ENCODE results near the gene ARF6. TPM values are rescaled to one million over a fixed set of nuclear protein-coding genes. Genes with fewer than 3 reads are reported as not detected.

Gene ARF6
- polyA plus RNA-seq, 1 donor (not counting 4 experiments of a cell fraction or from before 2014, with no cell fraction given), result 53.4 TPM

DNA sequence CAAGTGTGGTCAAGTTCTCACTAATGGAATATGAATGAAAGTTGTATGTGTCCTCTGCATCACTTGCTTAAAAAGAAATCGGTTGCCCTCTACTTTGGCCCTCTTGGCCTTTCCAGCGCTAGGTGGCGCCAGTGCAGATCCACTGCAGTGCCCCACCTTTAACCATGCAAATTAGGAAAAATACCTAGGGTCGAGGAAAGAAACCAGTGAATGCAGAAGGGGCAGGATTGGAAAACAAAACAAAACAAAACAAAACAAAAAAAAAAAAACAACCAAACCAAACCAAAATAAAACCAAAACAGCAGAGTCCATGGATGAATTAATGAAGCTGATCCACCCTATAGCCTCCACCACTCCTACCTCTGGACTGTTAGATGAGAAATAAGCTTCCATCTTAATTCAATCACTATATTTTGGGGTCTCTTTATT is 27.4 kb upstream of the ARF6 start:
- dilution Hi-C loops (cut with MboI; ENCODE audit: extremely low pct_ligation_motif_present, low sequenced_read_pairs), result no loop called here
- H3K9me1 ChIP-seq (ENCODE audit: control insufficient read depth, extremely low read depth, insufficient read depth, low read length), result no peaks in the 10 kb centered on the region
- DNase-seq (ENCODE audit: low read depth, low spot score), result no peak
- no peaks in the 10 kb centered on the region for H3K36me3 ChIP-seq (ENCODE audit: control insufficient read depth in 2 of 2, extremely low read depth in 1 of 2, insufficient read depth in 2 of 2, low read length in 2 of 2)
- TF ChIP-seq EZH2 (IDR thresholded peaks at IDR 0.05; ENCODE audit: low read length), result no peak
- TF ChIP-seq, protein P1, sequence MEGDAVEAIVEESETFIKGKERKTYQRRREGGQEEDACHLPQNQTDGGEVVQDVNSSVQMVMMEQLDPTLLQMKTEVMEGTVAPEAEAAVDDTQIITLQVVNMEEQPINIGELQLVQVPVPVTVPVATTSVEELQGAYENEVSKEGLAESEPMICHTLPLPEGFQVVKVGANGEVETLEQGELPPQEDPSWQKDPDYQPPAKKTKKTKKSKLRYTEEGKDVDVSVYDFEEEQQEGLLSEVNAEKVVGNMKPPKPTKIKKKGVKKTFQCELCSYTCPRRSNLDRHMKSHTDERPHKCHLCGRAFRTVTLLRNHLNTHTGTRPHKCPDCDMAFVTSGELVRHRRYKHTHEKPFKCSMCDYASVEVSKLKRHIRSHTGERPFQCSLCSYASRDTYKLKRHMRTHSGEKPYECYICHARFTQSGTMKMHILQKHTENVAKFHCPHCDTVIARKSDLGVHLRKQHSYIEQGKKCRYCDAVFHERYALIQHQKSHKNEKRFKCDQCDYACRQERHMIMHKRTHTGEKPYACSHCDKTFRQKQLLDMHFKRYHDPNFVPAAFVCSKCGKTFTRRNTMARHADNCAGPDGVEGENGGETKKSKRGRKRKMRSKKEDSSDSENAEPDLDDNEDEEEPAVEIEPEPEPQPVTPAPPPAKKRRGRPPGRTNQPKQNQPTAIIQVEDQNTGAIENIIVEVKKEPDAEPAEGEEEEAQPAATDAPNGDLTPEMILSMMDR (optimal IDR thresholded peaks at IDR 0.05 in 1 of 3, IDR thresholded peaks at IDR 0.05 in 1 of 3, conservative IDR thresholded peaks at IDR 0.05 in 1 of 3; ENCODE audit: extremely low read depth in 1 of 3, insufficient read depth in 2 of 3, low read length in 3 of 3), result peak; percentile 84 to 87 (median 85)
- H4K20me1 ChIP-seq (ENCODE audit: control insufficient read depth, extremely low read depth, insufficient read depth, low read length), result no peaks in the 10 kb centered on the region
- no peak overlapping the region for H3K4me3 ChIP-seq (ENCODE audit: control insufficient read depth in 2 of 3, extremely low read depth in 1 of 3, insufficient read depth in 2 of 3, low read depth in 1 of 3, low read length in 3 of 3)
- FAIRE-seq, result no peak
- H3K27me3 ChIP-seq (ENCODE audit: control insufficient read depth, extremely low read depth, insufficient read depth, low read length), result no peaks in the 10 kb centered on the region
- no peak overlapping the region for H3K9ac ChIP-seq (ENCODE audit: control insufficient read depth, extremely low read depth, insufficient read depth, low read length)
- H2AFZ ChIP-seq (ENCODE audit: control insufficient read depth, low read length), result no peak overlapping the region
- H3K79me2 ChIP-seq (ENCODE audit: control insufficient read depth, insufficient read depth, low read length), result peaks cover 3% of the 10 kb centered on the region
- peak overlapping the region; percentile 6 for H3K4me2 ChIP-seq (ENCODE audit: control insufficient read depth, extremely low read depth, insufficient read depth, low read depth, low read length)
- H3K9me3 ChIP-seq (ENCODE audit: control insufficient read depth, low read depth, low read length), result no peaks in the 10 kb centered on the region
- peaks cover 31% of the 10 kb centered on the region for H3K4me1 ChIP-seq (ENCODE audit: control insufficient read depth, extremely low read depth, insufficient read depth, low read length)
- no peak overlapping the region for H3K27ac ChIP-seq (ENCODE audit: control insufficient read depth, insufficient read depth, low read length)

DNA sequence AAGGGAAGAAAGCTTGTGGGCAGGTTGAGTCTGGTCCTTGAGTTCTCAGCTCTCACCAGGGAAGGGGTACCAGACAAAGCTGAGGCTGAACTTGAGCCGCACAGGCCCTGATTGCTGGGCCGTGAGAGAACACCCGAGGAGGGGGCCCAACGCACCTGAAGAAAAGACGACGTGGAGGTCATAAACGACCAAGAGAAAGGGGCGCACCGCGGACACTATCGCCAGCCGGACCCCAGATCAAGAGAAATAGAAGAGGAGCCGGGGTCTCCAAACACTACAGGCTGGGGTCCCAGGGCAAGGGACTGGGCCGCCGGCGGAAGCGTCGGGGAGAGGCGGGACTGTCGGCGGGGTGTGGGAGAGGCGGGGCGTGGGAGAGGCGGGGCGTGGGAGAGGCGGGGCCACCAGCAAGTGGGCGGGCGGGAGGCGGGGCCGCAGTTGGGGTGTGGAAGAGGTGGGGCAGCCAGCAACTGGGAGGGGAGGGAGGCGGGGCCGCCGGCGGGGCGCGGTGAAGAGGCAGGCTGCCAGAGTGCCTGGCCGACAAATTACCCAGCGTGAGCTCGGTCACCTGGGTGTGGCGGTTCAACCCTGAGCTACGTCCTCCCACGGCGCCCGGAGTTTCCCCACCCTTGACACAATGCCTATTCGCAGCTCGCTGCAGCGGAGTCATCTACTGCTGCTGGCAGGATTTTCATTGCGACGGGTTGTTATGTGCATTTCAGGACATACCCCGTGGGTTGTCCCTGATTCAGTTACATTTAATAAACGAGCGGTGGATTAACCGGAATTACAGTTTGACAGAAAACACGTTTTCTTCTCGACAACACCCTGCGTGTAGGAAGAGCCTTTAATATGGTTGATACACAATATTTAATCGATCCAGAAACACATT is 24.8 kb upstream of the ARF6 start:
- dilution Hi-C loops (cut with MboI; ENCODE audit: extremely low pct_ligation_motif_present, low sequenced_read_pairs), result no loop called here
- no peak for TF ChIP-seq EZH2 (IDR thresholded peaks at IDR 0.05; ENCODE audit: low read length)
- TF ChIP-seq, protein P1 (optimal IDR thresholded peaks at IDR 0.05 in 1 of 3, IDR thresholded peaks at IDR 0.05 in 1 of 3, conservative IDR thresholded peaks at IDR 0.05 in 1 of 3; ENCODE audit: extremely low read depth in 1 of 3, insufficient read depth in 2 of 3, low read length in 3 of 3), result no peak
- peak overlapping the region; percentile 54 to 91 (median 80) for H3K4me3 ChIP-seq (ENCODE audit: control insufficient read depth in 2 of 3, extremely low read depth in 1 of 3, insufficient read depth in 2 of 3, low read depth in 1 of 3, low read length in 3 of 3)
- FAIRE-seq (peak; percentile 64), DNase-seq (ENCODE audit: low read depth, low spot score) (peak; percentile 65)
- peaks cover 3% of the 10 kb centered on the region for H3K79me2 ChIP-seq (ENCODE audit: control insufficient read depth, insufficient read depth, low read length)
- H3K27ac ChIP-seq (ENCODE audit: control insufficient read depth, insufficient read depth, low read length), result peak overlapping the region; percentile 97
- no peaks in the 10 kb centered on the region for H3K9me1 ChIP-seq (ENCODE audit: control insufficient read depth, extremely low read depth, insufficient read depth, low read length)
- peak overlapping the region; percentile 98 for H3K4me2 ChIP-seq (ENCODE audit: control insufficient read depth, extremely low read depth, insufficient read depth, low read depth, low read length)
- peak overlapping the region; percentile 89 for H2AFZ ChIP-seq (ENCODE audit: control insufficient read depth, low read length)
- H3K36me3 ChIP-seq (ENCODE audit: control insufficient read depth in 2 of 2, extremely low read depth in 1 of 2, insufficient read depth in 2 of 2, low read length in 2 of 2), result no peaks in the 10 kb centered on the region
- no peaks in the 10 kb centered on the region for H3K27me3 ChIP-seq (ENCODE audit: control insufficient read depth, extremely low read depth, insufficient read depth, low read length)
- H3K9ac ChIP-seq (ENCODE audit: control insufficient read depth, extremely low read depth, insufficient read depth, low read length), result peak overlapping the region; percentile 98
- no peaks in the 10 kb centered on the region for H4K20me1 ChIP-seq (ENCODE audit: control insufficient read depth, extremely low read depth, insufficient read depth, low read length)
- peaks cover 26% of the 10 kb centered on the region for H3K4me1 ChIP-seq (ENCODE audit: control insufficient read depth, extremely low read depth, insufficient read depth, low read length)
- H3K9me3 ChIP-seq (ENCODE audit: control insufficient read depth, low read depth, low read length), result no peaks in the 10 kb centered on the region

All from keratinocyte (primary cell).